ENCODE results near the gene SRMS. TPM values are rescaled to one million over a fixed set of nuclear protein-coding genes. Genes with fewer than 3 reads are reported as not detected.

SRMS gene
- total RNA-seq, 1 experiment from 2014 or later: 3.2 TPM

DNA sequence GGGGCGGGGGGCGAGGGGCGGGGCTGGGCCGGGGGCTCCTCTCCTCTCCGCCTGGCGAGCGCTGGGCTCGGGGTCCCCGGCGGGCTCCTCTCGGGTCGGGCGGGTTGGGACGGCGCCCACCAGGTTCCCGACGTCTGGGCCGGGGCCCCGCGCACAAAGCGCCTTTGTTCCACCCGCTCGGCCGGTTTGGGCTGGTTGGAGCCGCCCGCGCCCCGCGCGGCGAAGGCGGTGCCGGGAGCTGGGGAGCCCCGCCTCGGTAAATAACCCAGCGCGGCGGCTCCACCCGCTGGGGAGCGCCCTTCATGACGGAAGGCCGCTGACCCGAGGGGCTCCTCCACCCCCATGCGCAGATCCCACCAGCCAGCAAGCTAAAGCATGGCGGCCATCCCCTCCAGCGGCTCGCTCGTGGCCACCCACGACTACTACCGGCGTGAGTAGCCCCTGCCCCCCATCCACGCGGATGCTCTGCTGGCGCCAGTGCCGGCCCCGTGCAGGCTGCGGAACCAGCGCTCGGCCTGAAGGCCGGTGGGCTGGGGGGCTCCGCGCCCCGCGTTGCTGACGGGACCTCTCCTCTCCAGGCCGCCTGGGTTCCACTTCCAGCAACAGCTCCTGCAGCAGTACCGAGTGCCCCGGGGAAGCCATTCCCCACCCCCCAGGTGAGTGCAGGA is 26.5 kb downstream of the SRMS start:
- ChIA-PET CTCF (interaction anchor here (0.7 to 1.9 kb wide), 5 partner anchors 10 to 453 kb away, joined by 3 to 9 read pairs (median 5); partner anchors contain the start of gene PTK6), RAD21 (ENCODE audit: low non-redundant PET in 1 of 2, low total read pairs in 2 of 2, uncharacterized antibody in 2 of 2, unreplicated experiment in 2 of 2) (interaction anchor here (0.7 to 1.1 kb wide), 3 partner anchors 17 to 37 kb away, joined by 3 read pairs; no protein-coding TSS in a partner anchor), POLR2A (interaction anchor here (0.9 to 2.1 kb wide), 5 partner anchors 10 to 41 kb away, joined by 3 to 10 read pairs (median 7); partner anchors contain the start of gene PTK6)
- peak overlapping the region; percentile 94 for H3K9ac ChIP-seq (ENCODE audit: low read length)
- peaks cover 7 to 43% of the 10 kb centered on the region in 2 experiments; a peak in 3 of 4 replicates for H3K4me1 ChIP-seq (ENCODE audit: control insufficient read depth in 1 of 2, insufficient read depth in 2 of 2, low read length in 2 of 2)
- peaks cover 21% of the 10 kb centered on the region for H3K79me2 ChIP-seq (ENCODE audit: insufficient read depth, low read length)
- intact Hi-C loops (cut with micrococcal nuclease): no loop called here
- peak overlapping the region; percentile 89 to 97 for H3K4me3 ChIP-seq (replicated peaks in 1 of 2; ENCODE audit: low read depth in 1 of 2, low read length in 2 of 2)
- H3K36me3 ChIP-seq (ENCODE audit: control insufficient read depth in 1 of 2, insufficient read depth in 2 of 2, low read length in 2 of 2): peaks cover 6 to 24% of the 10 kb centered on the region in 2 experiments
- peak; percentile 56 for ATAC-seq
- H3K27me3 ChIP-seq (ENCODE audit: insufficient read depth, low read length): no peaks in the 10 kb centered on the region
- BruUV-seq (replicated peaks): TSS peak; percentile 78
- no peaks in the 10 kb centered on the region for H4K20me1 ChIP-seq (ENCODE audit: insufficient read depth)
- DNase-seq (ENCODE audit: low read depth, low spot score): no peak
- H3K4me2 ChIP-seq (ENCODE audit: low read length): peak overlapping the region; percentile 93
- H3K9me2 ChIP-seq (ENCODE audit: insufficient read depth): no peaks in the 10 kb centered on the region
- peak overlapping the region; percentile 98 for H3K27ac ChIP-seq (ENCODE audit: low read depth, low read length)
- H2AFZ ChIP-seq (ENCODE audit: low read depth, low read length, poor library complexity, severe bottlenecking): no peak overlapping the region
- no peak for TF ChIP-seq SRF (IDR thresholded peaks at IDR 0.05; ENCODE audit: low read depth)
- TF ChIP-seq ZFX (IDR thresholded peaks at IDR 0.05): peak; percentile 26; the same call in 1 of the 2 replicates
- TF ChIP-seq TCF7L2 (IDR thresholded peaks at IDR 0.05; ENCODE audit: borderline replicate concordance, extremely low read depth, insufficient read depth, insufficient read length): peak; percentile 68
- H3K9me3 ChIP-seq (ENCODE audit: control insufficient read depth in 1 of 2, insufficient read depth in 1 of 2, low read depth in 1 of 2, low read length in 2 of 2): peaks cover 5 to 7% of the 10 kb centered on the region in 2 experiments; a peak in 2 of 4 replicates

DNA sequence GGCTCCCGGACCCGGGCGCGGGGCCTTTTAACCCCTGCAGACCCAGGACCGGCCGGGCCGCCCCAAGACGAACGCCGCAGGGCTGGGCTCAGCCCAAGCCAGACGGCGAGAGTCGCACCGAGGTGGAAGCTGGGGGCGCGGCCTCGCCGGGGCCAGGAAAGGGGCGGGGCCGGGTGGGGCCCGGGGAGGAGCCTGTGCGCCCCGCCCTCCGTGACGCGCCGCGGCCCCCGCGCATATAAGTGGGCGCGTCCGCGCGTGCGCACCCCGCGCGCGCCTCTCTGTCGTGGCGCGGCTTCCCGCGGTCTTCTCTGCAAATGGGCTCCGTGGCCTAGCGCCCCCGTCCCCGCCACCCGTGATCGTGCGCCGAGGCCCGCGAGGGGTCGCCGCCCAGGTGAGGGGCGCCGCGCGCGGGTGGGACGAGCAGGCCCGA is 27.0 kb downstream of the SRMS start, which contains the start of gene PPDPF:
Gene PPDPF (plus strand): TSS at position 262 of the 430 bp plus-strand sequence. CDS start 544 bp downstream, outside the sequence.
- H3K27me3 ChIP-seq (ENCODE audit: insufficient read depth, low read length): no peaks in the 10 kb centered on the region
- H3K4me3 ChIP-seq (replicated peaks in 1 of 2; ENCODE audit: low read depth in 1 of 2, low read length in 2 of 2): peak within 1 kb of the TSS; percentile 89 to 97
- ChIA-PET POLR2A (interaction anchor here (0.6 to 2.1 kb wide), 5 partner anchors 11 to 25 kb away, joined by 3 to 10 read pairs (median 7); partner anchors contain the start of gene PTK6), RAD21 (ENCODE audit: low non-redundant PET in 1 of 2, low total read pairs in 2 of 2, uncharacterized antibody in 2 of 2, unreplicated experiment in 2 of 2) (interaction anchor here (0.6 to 1.1 kb wide), 4 partner anchors 10 to 37 kb away, joined by 3 read pairs; no protein-coding TSS in a partner anchor), CTCF (interaction anchor here (0.8 to 1.9 kb wide), 4 partner anchors 17 to 453 kb away, joined by 4 to 9 read pairs (median 5); partner anchors contain the start of gene PTK6)
- intact Hi-C loops (cut with micrococcal nuclease): no loop called here
- peak within 1 kb of the TSS; percentile 98 for H3K27ac ChIP-seq (ENCODE audit: low read depth, low read length)
- peaks cover 6 to 24% of the 10 kb centered on the region in 2 experiments for H3K36me3 ChIP-seq (ENCODE audit: control insufficient read depth in 1 of 2, insufficient read depth in 2 of 2, low read length in 2 of 2)
- DNase-seq (ENCODE audit: low read depth, low spot score) (no peak), ATAC-seq (peak; percentile 77)
- peak within 1 kb of the TSS; percentile 26 for H2AFZ ChIP-seq (ENCODE audit: low read depth, low read length, poor library complexity, severe bottlenecking)
- H3K79me2 ChIP-seq (ENCODE audit: insufficient read depth, low read length): peaks cover 21% of the 10 kb centered on the region
- BruUV-seq (replicated peaks): no TSS peak
- H3K4me1 ChIP-seq (ENCODE audit: control insufficient read depth in 1 of 2, insufficient read depth in 2 of 2, low read length in 2 of 2): peaks cover 5 to 40% of the 10 kb centered on the region in 2 experiments; a peak in 3 of 4 replicates
- H4K20me1 ChIP-seq (ENCODE audit: insufficient read depth): no peaks in the 10 kb centered on the region
- peak within 1 kb of the TSS; percentile 93 for H3K4me2 ChIP-seq (ENCODE audit: low read length)
- H3K9me3 ChIP-seq (ENCODE audit: control insufficient read depth in 1 of 2, insufficient read depth in 1 of 2, low read depth in 1 of 2, low read length in 2 of 2): peaks cover 5 to 7% of the 10 kb centered on the region in 2 experiments; a peak in 2 of 4 replicates
- no peaks in the 10 kb centered on the region for H3K9me2 ChIP-seq (ENCODE audit: insufficient read depth)
- H3K9ac ChIP-seq (ENCODE audit: low read length): peak within 1 kb of the TSS; percentile 94
- TF ChIP-seq, protein P1, sequence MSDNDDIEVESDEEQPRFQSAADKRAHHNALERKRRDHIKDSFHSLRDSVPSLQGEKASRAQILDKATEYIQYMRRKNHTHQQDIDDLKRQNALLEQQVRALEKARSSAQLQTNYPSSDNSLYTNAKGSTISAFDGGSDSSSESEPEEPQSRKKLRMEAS (IDR thresholded peaks at IDR 0.05): peak; percentile 15; the same call in 1 of the 2 replicates
- TF ChIP-seq, protein P2, sequence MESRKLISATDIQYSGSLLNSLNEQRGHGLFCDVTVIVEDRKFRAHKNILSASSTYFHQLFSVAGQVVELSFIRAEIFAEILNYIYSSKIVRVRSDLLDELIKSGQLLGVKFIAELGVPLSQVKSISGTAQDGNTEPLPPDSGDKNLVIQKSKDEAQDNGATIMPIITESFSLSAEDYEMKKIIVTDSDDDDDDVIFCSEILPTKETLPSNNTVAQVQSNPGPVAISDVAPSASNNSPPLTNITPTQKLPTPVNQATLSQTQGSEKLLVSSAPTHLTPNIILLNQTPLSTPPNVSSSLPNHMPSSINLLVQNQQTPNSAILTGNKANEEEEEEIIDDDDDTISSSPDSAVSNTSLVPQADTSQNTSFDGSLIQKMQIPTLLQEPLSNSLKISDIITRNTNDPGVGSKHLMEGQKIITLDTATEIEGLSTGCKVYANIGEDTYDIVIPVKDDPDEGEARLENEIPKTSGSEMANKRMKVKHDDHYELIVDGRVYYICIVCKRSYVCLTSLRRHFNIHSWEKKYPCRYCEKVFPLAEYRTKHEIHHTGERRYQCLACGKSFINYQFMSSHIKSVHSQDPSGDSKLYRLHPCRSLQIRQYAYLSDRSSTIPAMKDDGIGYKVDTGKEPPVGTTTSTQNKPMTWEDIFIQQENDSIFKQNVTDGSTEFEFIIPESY (IDR thresholded peaks at IDR 0.05; ENCODE audit: extremely low read depth, insufficient replicate concordance, low read length): no peak
- TF ChIP-seq CEBPB (IDR thresholded peaks at IDR 0.05; ENCODE audit: low read depth) (no peak), EZH2 (IDR thresholded peaks at IDR 0.05) (no peak), RAD21 (IDR thresholded peaks at IDR 0.05; ENCODE audit: low read depth) (no peak), CBX3 (IDR thresholded peaks at IDR 0.05; ENCODE audit: low read depth) (no peak), EGR1 (IDR thresholded peaks at IDR 0.05; ENCODE audit: low read depth) (no peak), SP1 (IDR thresholded peaks at IDR 0.05; ENCODE audit: low read depth) (0 out of 2 replicates have a peak, but pooled peaks have one; percentile 19), POLR2A (IDR thresholded peaks at IDR 0.05; ENCODE audit: borderline replicate concordance, extremely low read depth, insufficient read depth, insufficient read length) (peak; percentile 81), ELF1 (IDR thresholded peaks at IDR 0.05; ENCODE audit: borderline replicate concordance, low read depth) (no peak), TCF7L2 (IDR thresholded peaks at IDR 0.05; ENCODE audit: borderline replicate concordance, extremely low read depth, insufficient read depth, insufficient read length) (no peak), SIN3A (IDR thresholded peaks at IDR 0.05; ENCODE audit: low read depth) (0 out of 2 replicates have a peak, but pooled peaks have one; percentile 57)
